Ishikawa (cell line): ENCODE results near the gene B3GAT1.

ENCODE experiments used
- CEBPB ChIP-seq: IDR thresholded peaks from 2 replicates; pipeline ENCODE4 v1.6.1; 2012
- CREB1 ChIP-seq: IDR thresholded peaks from 2 replicates; pipeline ENCODE4 v1.6.1; 2012; ENCODE audit warnings: low read depth
- EGR1 ChIP-seq: IDR thresholded peaks from 2 replicates; pipeline ENCODE4 v1.6.1; 2012
- EP300 ChIP-seq: IDR thresholded peaks from 2 replicates; pipeline ENCODE4 v1.6.1; 2012; ENCODE audit warnings: borderline replicate concordance
- MAX ChIP-seq: IDR thresholded peaks from 2 replicates; pipeline ENCODE4 v1.6.1; 2012
- RAD21 ChIP-seq: IDR thresholded peaks from 2 replicates; pipeline ENCODE4 v1.6.1; 2012; ENCODE audit warnings: low read depth
- TAF1 ChIP-seq: IDR thresholded peaks from 2 replicates; pipeline ENCODE4 v1.6.1; 2012; ENCODE audit warnings: low read depth, mild to moderate bottlenecking
- TCF12 ChIP-seq: IDR thresholded peaks from 2 replicates; pipeline ENCODE4 v1.6.1; 2012; ENCODE audit warnings: low read depth
- TEAD4 ChIP-seq: IDR thresholded peaks from 2 replicates; pipeline ENCODE4 v1.6.1; 2012
- USF1 ChIP-seq: IDR thresholded peaks from 2 replicates; pipeline ENCODE4 v1.6.1; 2012
- YY1 ChIP-seq: IDR thresholded peaks from 2 replicates; pipeline ENCODE4 v1.6.1; 2012; ENCODE audit warnings: low read depth
- ZBTB7A ChIP-seq: IDR thresholded peaks from 2 replicates; pipeline ENCODE4 v1.6.1; 2012; ENCODE audit warnings: low read depth

DNA sequence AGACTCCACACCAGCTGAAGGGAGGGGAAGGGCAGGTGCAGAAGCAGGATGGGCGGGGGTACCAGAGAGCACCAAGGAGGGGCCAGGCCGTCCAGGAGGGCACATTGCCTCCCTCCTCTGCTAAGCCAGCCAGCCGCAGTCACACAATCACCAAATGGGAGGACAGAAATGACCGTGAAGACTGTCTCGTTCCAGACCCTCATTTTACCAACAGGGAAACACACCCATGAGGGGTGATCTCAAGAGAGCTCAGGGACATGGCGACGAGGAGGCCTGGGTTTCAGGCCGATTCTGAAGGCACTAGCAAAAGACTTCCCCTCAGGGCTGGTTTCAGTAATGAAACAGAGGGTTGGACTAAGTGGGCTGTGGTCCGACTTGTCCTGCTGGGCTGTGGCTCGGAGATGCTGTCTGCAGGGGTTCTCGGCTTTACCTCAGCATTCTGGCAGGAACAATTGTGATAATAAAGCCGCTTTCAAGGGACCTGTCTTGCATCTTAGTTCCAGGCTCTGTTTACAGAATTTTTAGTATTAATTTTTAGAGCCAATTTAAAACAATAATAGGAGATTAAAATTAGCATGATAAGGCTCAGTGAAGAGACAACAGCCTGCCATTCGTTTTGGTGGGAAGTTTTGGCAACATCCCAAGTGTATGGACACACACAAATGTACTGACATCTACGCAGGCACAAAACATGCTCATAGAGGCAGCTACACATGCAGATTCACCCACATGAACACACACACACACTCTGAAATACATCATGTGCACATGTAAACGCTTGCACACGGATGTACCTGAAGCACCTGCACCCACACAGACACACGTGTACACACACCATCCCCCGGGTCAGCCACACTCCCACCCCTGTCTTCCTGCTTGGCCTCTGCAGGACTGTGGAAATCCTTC is 2.0 kb upstream of the B3GAT1 start:
- TF ChIP-seq MAX, result no peak
- no peak for TF ChIP-seq YY1
- TF ChIP-seq ZBTB7A, result no peak
- no peak for TF ChIP-seq EP300
- no peak for TF ChIP-seq CREB1
- TF ChIP-seq TCF12, result no peak
- no peak for TF ChIP-seq EGR1
- no peak for TF ChIP-seq USF1
- TF ChIP-seq CEBPB, result no peak
- TF ChIP-seq RAD21, result no peak
- TF ChIP-seq TEAD4, result no peak
- TF ChIP-seq TAF1, result no peak
